ENCODE data around the gene GJB5.
"Not testable (repeated sequence)": the region's sequence is repeated elsewhere in the genome, so short reads cannot be mapped to it uniquely, and the experiment has no call there.

The GJB5 gene

DNA sequence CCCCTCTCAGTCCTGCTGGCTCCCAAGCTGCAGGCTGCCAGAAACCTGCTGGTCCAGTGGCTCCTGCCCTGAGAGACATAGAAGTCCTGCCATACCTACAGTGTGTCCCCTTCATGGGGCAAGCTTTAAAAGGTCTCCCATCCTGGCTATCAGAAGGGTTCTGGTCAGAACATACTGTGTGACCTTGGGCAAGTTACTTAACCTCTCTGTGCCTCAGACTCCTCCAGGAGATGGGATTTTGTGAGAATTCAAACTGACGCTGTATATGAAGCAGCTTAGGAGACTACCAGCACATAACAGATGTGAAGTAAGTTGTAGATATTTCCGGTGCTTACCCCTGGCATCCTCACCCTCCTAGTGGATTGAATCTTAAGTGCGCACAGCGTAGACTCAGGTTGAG lies 8.7 kb upstream of the GJB5 start:
- no peak for DNase-seq

DNA sequence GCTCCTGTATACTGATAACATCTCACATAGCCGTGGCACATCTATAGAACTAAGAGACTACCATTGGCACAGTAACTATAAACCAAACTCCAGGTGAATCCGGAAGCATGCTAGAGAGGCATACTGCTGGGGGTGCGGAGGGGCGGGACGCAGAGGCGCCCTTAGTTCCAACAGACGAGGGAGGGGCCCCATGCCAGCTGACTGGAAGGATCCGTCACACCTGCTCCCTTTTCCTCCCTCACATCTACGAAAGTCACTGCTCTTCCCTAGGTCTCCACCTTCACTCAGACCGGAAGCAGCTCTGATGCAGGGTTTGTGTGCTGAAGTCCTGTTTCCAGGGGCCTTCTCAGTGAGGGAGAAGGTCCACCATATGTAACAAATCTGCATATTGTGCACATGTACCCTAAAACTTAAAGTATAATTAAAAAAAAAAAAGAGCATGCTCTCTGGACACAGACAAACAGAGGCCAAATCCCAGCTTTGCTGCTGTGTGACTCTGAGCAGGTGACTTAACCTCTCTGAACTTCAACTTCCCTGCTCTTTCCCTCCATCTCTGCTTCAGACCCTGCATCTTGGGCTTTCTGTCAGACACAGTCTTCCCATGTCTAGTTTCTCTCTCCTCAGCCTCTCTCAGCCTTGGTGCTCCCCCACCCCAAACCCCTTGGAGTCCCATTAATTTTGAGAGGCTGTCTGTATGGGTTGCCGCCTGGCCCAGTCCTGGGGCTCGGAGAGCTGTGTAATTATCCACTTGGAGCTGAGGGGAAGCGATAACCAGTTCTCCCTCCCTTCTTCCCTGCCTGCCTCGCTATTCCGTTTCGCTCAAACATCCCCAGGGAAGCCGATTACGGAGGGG lies 7.8 kb upstream of the GJB5 start:
- no peak for DNase-seq

DNA sequence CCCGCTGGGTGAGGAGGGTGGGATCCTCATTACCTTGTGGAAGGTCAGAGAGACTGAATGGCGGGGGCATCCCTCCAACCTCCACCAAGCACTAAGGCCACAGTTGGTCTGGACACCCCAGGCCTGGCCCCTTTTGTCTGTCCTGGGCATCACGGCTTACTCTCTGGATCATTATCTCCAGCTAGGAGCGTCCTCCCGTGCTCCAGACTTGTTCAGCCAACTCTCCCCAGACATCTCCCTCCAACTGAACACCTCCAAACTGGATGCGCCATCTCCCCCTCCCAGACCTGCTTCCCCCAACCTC lies 7.3 kb upstream of the GJB5 start:
- DNase-seq: no peak

DNA sequence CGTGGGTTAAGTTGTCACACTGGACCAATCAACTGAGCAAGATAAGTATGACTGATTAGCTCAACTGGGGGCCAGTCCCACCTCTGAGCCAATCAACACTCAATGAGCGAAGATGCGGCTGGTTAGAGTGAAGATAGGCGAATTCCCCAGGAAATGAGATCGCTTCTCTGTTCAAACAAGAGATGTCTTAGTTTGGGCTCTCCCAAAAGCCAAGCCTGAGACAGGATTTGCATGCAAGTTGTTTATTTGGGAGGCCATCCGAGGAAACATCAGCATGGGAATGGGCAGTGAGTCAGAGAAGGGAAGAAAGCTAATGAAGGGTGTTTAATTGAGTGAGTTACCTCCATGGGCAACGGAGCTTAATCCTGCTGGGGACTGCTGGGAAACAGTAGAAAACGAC lies 4.9 kb upstream of the GJB5 start:
- DNase-seq: no peak

DNA sequence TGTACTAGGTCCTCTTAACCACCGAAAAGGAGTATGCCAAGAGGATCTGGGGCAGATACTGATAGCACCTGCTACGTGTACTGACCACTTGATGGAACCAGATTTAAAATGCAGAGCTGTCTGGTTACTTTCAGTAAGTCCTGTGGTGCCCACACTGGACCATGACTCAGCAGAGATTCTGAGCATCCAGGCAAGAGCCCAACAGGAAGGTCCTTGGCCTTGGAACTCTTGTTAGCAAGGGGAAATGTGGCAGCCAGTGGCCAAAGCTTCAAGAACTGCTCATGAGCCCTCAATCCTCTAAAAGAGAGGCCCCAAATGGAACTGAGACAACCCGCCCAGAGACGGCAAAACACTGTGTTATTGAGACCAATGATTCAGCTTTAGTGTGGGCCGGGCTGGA lies 4.2 kb upstream of the GJB5 start:
- no peak for DNase-seq

DNA sequence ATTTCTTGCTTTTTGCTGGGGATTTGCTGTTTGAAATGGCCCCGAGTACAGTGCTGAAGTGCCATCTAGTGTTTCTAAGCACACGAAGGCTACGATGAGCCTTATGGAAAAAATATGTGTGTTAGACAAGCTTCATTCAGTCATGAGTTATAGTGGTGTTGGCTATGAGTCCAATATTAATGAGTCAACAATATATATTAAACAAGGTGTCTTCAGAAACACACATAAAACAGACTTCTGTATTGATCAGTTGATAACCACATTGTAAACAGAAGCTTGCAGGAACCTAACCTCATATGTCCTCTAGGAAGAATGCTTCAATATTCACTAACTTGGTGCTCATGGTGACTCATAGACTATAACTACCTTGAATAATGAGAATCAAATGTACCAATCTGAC lies 1.7 kb upstream of the GJB5 start:
- no peak for DNase-seq

DNA sequence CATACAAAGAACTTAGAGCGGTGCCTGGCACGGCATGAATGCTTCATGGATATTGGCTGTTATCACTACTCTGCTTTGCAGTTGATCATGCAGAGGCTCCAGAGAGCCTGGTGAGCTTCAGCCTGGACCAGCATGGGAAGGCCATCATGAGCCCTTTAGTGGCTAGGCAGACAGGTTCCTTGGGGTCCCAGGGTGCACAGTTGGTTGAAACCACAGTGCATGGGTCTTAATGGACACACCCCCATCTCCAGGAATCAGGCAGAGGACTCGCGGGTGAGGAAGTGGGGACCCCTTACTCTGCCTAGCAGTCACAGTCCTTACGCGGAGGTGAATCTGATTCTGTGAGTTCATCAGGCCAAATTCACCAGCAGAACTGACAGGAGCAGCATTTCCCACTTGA lies 1.1 kb downstream of the GJB5 start:
- DNase-seq: no peak

DNA sequence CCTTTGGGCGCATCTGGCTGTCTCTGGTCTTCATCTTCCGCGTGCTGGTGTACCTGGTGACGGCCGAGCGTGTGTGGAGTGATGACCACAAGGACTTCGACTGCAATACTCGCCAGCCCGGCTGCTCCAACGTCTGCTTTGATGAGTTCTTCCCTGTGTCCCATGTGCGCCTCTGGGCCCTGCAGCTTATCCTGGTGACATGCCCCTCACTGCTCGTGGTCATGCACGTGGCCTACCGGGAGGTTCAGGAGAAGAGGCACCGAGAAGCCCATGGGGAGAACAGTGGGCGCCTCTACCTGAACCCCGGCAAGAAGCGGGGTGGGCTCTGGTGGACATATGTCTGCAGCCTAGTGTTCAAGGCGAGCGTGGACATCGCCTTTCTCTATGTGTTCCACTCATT lies 2.5 kb downstream of the GJB5 start:
- no peak for DNase-seq

DNA sequence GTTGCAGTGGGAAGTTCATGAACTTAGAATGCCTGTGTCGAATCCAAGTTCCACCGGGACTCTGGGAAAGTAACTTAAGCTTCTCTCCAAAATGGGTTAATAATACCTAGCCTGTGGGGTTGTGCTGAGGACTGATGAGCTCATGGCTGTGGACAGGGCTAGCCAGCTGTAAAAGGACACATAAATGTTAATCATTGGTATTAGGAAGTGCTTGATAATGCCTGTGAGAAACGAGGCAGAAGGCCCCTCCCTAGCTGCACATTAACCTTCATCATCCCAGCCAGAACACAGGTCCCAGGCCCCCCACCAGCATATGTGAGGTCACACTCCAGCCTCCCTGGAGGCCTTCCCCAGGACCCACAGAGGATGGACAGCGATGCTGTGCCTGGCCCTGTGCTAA lies 3.9 kb downstream of the GJB5 start:
- no peak for DNase-seq

DNA sequence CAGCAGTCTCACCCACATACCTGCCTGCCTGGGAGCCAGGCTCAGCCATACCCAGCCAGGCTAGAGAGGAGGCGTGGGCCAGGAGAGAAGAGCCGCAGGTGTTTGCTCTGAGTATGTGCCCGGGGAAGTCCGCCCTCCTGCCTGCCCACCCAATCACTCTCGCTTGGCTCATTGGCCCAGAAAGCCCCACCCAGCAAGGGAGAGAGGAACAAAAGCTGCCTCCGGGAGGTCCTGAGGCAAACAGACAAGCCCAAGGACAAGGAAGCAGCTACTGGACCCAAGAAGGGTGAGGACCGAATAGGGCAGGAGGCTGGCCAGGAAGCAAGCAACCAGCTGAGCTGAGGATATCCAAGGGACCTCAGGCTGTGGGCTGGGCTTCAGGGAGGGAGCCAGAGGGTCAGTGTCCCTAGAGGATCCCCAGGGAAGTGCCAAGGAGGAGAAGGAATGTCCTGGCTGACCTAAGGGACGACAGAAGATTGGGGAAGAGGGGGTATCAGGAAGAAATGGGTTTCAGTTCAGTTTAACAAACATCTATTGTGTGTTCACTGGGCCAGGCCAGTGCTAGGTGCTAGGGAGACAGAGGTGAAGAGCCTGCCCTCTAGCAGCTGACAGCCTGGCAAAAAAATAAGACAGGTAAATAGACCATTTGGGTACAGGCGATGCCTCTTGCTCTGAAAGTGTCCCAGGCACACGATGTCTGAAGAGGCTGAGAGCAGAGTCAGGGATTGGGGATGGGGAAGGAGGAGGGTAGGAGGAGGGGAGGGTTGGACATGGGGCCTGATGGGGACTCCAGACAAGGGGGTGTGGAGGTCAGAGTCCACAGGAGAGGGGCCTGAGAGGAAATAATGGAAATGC lies 4.9 kb downstream of the GJB5 start, which contains the start of gene GJB4:
TSS of gene GJB4 (plus strand) at position 238 of the 855 bp plus-strand sequence. CDS start 1,515 bp downstream, outside the sequence.
- DNase-seq: no peak

DNA sequence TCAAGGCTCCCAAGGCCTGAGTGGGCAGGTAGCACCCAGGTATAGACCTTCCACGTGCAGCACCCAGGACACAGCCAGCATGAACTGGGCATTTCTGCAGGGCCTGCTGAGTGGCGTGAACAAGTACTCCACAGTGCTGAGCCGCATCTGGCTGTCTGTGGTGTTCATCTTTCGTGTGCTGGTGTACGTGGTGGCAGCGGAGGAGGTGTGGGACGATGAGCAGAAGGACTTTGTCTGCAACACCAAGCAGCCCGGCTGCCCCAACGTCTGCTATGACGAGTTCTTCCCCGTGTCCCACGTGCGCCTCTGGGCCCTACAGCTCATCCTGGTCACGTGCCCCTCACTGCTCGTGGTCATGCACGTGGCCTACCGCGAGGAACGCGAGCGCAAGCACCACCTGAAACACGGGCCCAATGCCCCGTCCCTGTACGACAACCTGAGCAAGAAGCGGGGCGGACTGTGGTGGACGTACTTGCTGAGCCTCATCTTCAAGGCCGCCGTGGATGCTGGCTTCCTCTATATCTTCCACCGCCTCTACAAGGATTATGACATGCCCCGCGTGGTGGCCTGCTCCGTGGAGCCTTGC lies 6.4 kb downstream of the GJB5 start:
- no peak for DNase-seq

DNA sequence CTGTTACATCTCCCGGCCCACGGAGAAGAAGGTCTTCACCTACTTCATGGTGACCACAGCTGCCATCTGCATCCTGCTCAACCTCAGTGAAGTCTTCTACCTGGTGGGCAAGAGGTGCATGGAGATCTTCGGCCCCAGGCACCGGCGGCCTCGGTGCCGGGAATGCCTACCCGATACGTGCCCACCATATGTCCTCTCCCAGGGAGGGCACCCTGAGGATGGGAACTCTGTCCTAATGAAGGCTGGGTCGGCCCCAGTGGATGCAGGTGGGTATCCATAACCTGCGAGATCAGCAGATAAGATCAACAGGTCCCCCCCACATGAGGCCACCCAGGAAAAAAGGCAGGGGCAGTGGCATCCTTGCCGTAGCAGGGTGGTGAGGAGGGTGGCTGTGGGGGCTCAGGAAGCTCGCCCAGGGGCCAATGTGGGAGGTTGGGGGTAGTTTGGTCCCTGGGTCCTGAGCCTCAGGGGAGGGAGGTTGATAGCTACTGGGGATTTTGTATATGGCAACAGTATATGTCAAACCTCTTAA lies 7.0 kb downstream of the GJB5 start:
- no peak for DNase-seq

DNA sequence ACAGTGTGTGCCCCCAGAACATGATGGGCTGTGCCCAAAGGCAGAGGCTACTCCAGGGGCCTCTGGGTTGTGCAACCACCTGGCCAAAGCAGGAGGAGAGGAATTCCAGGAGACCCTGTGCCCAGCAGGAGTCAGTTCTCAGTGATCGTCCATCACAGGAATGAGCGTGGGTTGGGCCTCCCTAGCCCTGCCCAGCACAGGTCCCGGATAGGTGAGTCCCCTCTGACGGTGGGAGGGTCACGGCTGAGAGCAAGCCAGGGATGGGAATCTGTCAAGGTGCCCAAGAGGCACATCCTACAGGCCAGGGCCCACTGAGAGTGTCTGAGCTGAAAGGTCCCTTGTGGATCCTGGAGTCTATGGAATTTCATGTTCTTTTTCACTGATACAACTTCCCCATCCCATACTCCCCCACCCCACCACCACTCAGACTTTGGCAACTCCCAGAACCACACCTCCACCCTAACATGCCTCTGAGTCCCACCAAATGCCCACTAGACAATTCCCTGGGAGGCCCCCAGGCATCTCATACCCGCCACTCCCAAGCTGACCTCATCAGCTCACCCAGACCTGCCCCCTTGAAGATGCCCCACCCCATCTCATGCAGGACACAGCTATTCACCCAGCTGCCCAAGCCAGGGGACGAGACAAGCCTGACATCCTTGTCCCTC lies 7.8 kb downstream of the GJB5 start:
- no peak for DNase-seq

DNA sequence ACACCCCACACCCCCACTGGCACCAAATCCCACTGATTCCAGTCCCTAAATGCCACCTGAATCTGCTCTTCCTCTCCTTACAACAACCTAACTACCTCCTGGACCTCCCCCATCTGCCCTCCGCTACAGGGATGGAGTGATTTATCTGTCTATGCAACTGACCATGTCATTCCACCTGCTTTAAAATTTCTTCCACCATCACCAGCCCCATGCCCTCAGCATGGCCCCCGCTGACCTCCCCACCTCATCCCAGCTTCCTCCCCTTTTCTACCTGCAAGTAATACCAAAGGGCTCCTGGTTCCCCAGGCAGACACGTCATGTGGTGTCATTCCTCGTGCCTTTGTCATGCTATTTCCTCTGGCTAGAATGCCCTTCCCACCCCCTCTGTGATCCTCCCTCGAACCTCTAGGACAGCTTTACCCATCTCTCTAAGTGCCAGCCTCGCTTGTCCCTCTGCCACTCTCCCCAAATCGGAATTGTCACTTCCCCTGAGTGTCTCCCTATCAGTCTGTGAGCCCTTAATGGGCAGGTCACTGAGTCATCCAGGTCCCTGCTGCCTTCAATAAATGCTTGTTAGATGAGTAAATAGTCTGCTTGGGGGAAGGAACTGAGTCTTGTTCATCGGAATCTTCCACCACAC lies 8.4 kb downstream of the GJB5 start:
- DNase-seq: no peak

DNA sequence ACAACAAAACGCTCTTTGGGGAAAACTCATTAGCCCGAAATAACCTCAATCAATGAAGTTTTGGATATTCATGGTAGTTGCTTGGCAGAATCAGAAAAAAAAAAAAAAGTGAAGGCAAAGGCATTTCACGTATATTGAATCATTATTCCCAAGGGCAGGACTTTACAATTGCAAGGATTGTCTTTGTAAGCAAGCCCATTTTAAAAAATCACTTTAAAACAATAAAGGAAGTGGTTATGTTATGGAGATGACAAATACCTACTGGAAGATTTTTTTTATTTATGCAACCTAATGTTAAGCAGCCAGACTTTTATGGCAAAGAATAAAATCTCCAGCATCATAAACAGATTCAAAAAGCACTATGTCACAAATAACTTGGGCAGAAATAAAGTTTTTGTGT lies 14.0 kb downstream of the GJB5 start:
- DNase-seq: no peak

DNA sequence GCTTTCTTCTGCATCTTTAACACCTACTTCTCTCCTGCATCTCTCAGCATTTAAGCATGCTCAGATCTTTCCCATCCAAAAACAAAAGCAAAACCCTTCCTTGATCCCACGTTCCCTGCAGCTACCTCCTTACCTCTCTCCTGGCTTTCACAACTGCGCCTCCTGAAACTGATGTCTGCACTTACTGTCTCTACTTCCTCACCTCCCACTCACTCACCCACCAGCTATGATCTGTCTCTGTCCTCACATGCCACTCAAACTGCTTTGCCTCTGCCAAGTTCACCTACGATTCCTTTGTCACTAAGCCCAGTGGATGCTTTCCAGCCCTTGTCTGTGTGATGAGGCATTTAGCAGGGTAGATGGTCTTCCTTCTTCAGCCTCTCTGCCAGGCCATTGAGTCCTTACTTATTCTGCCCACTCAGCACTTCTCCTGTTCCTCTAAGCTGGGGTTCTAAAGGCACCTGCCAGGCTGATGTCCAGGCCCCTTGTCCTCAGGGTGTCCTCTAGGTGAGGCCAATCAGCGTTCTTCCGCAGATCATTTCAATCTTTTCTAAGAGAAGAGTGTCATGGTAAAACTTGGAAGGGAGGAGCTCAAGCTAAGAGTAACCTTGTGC lies 16.2 kb downstream of the GJB5 start:
- DNase-seq: no peak

DNA sequence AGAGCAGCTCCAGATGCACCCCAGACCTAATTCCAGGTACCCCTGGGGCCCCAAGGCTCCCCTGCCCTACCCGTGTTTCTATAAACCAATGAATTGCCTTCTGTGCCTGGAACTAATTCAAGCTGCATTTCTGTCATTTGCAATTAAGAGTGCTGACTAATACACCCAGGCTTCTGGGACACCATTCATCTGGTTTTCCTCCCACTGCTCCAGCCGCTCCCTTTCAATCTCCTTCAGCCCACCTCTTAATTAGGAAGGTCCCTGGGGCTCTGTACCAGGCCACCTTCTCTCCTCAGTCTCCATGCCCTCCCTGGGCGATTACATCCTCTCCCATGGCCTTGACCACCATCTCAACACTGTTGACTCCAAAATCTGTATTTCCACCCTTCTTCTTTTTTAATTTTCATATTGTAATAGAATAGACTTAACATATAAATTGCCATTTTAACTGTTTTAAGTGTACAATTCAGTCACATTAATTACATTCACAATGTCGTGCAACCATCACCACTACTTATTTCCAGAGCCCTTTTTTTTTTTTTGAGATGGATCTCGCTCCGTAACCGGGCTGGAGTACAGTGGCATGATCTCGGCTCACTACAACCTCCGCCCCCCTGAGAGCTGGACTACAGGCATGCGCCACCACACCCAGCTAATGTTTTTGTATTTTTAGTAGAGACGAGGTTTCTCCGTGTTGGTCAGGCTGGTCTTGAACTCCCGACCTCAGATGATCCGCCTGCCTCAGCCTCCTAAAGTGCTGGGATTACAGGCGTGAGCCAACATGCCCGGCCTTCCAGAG lies 16.9 kb downstream of the GJB5 start:
- no peak for DNase-seq

DNA sequence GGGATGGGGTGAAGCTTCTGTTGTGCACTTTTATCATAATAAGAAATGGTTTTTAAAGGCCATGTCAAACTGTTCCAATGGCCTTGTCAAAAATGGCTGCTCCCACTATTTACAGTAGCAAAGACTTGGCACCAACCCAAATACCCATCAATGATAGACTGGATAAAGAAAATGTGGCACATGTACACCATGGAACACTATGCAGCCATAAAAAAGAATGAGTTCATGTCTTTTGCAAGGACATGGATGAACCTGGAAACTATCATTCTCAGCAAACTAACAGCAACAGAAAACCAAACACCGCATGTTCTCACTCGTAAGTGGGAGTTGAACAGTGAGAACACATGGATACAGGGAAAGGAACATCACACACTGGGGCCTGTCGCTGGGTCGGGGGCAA lies 18.3 kb downstream of the GJB5 start:
- not testable (repeated sequence) for DNase-seq

DNA sequence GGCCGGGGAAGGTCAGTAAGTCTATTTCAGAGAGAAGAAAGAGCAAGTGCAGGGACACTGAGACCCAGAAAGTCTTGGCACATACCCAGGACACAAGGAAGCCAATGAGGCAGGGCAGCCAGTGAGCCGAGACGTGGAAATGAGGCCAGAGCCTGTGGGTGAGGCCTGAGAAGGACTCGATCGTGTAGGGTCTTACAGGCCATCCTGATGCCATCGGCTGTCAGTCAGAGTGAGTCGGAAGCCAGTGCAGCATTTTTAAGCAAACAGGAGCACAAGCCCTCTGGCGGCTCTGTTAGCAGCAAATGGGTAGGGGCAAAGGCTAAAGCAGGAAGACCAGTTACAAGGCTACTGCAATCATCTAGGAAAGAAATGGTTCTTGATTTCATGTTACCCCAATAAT lies 20.1 kb downstream of the GJB5 start:
- DNase-seq: no peak

DNA sequence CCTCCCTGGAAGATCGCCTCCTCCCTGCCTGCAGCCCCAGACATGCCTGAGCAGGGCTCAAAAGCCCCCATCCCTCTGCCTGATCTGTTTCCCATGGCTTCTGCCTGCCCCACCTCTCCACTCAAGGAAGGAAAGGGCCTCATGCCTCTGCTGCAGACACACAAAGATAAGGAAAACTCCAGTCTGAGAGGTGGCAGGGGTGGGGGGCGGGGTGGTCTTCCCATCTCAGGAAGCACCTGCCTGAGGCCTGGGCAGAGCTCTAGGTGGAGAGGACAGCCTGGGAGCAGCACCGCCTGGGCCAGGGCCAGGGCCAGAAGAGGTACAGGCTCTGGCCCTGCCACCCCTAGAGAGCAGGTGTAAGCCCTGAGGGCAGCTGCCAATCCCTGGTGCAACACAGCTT lies 22.1 kb downstream of the GJB5 start:
- no peak for DNase-seq

Data from NK-92 treated with Interleukin-12 subunit alpha and Interleukin-12 subunit beta, amount 100 ng/mL, for 24 hours (cell line).